CD8-positive, alpha-beta memory T cell (primary cell): Measurements from ENCODE around the gene ZBTB4. TPM values are rescaled to one million over a fixed set of nuclear protein-coding genes. Genes with fewer than 3 reads are reported as not detected.

Experiments used
- CTCF ChIA-PET: fragments of 350-600 bp; sonication (Branson Sonifier 250); formaldehyde crosslinking; loops from one replicate; lab custom pipeline; 2021; ENCODE audit warnings: antibody characterized with exemption; lab: Charles Lee
- POLR2A ChIA-PET: fragments of 350-600 bp; sonication (Branson Sonifier 250); formaldehyde crosslinking; loops from one replicate; lab custom pipeline; 2021; ENCODE audit warnings: antibody characterized with exemption; lab: Charles Lee
- DNase-seq, 5 donors: peaks; one replicate each; pipeline versions ENCODE4 v3.0.0 to v3.0.0-alpha.2; 2020 to 2022; ENCODE audit warnings: mixed read lengths in 1 of 5
- H3K27ac ChIP-seq: one replicate; pipeline ENCODE4 v1.7.0; 2013; ENCODE audit warnings: low read depth, mild to moderate bottlenecking, low read length, moderate library complexity
- H3K27me3 ChIP-seq: 2 replicates; pipeline ENCODE4 v1.7.0; 2013; ENCODE audit warnings: low read length, mild to moderate bottlenecking; ENCODE audit not compliant: insufficient read depth, poor library complexity, severe bottlenecking
- H3K36me3 ChIP-seq: 2 replicates; pipeline ENCODE4 v1.7.0; 2013; ENCODE audit warnings: mild to moderate bottlenecking, low read length, moderate library complexity; ENCODE audit not compliant: insufficient read depth
- H3K4me1 ChIP-seq: 2 replicates; pipeline ENCODE4 v1.7.0; 2013; ENCODE audit warnings: mild to moderate bottlenecking, low read length, moderate library complexity; ENCODE audit not compliant: insufficient read depth
- H3K4me3 ChIP-seq: 2 replicates; pipeline ENCODE4 v1.7.0; 2013; ENCODE audit warnings: mild to moderate bottlenecking, low read length
- H3K9me3 ChIP-seq: 2 replicates; pipeline ENCODE4 v1.7.0; 2013; ENCODE audit warnings: mild to moderate bottlenecking, low read length
- H3K27ac Mint-ChIP-seq, 8 donors: one replicate each; pipeline ENCODE4 v1.8.0; 2020 to 2021; ENCODE audit warnings: mixed read lengths in 8 of 8, mild to moderate bottlenecking in 6 of 8, inconsistent platforms in 3 of 8, moderate library complexity in 3 of 8
- H3K27me3 Mint-ChIP-seq, 2 donors: one replicate each; pipeline ENCODE4 v1.8.0; 2020 to 2021; ENCODE audit warnings: mixed read lengths in 2 of 2, mild to moderate bottlenecking in 1 of 2, moderate library complexity in 1 of 2
- H3K36me3 Mint-ChIP-seq, 3 donors: one replicate each; pipeline ENCODE4 v1.8.0; 2020 to 2021; ENCODE audit warnings: mixed read lengths in 3 of 3, inconsistent platforms in 1 of 3, mild to moderate bottlenecking in 1 of 3
- H3K4me1 Mint-ChIP-seq, 3 donors: one replicate each; pipeline ENCODE4 v1.8.0; 2020 to 2021; ENCODE audit warnings: mixed read lengths in 3 of 3, inconsistent platforms in 1 of 3, mild to moderate bottlenecking in 1 of 3
- H3K4me3 Mint-ChIP-seq, 7 donors: one replicate each; pipeline ENCODE4 v1.8.0; 2020 to 2021; ENCODE audit warnings: mixed read lengths in 7 of 7, mild to moderate bottlenecking in 6 of 7, moderate library complexity in 4 of 7, inconsistent platforms in 2 of 7
- H3K9me3 Mint-ChIP-seq, 5 donors: one replicate each; pipeline ENCODE4 v1.8.0; 2020 to 2022; ENCODE audit warnings: mixed read lengths in 5 of 5, mild to moderate bottlenecking in 3 of 5, moderate library complexity in 2 of 5, inconsistent platforms in 1 of 5
- polyA plus RNA-seq: library from polyadenylated mRNA; unstranded; fragments of 300-500 nt; fragmentation: Illumina TruSeq; gene quantifications from one replicate; pipeline ENCODE4 v1.2.3, GENCODE V29; 2021
- total RNA-seq, 2 experiments: library from RNA; stranded (reverse); gene quantifications; one replicate each; pipeline ENCODE4 v1.2.3, GENCODE V29; 2021

Gene ZBTB4
- total and polyA plus RNA-seq, 3 experiments from 2014 or later = 22.8 to 24.1 (median 23.1) TPM

GRCh38 chr17:7435676-7436555 lies 43.5 kb downstream of the ZBTB4 start:
- peaks cover 50% of the 10 kb centered on the region for H3K4me1 ChIP-seq
- H3K36me3 ChIP-seq = no peaks in the 10 kb centered on the region
- POLR2A ChIA-PET = interaction anchor here (0.6 to 4.5 kb wide), 19 partner anchors 19 to 251 kb away, joined by 3 to 48 read pairs (median 4); partner anchors contain the start of genes FXR2, MPDU1, PLSCR3 and POLR2A
- H3K4me3 Mint-ChIP-seq = peak overlapping the region; percentile 88 to 98 (median 96)
- peaks cover 33 to 54% (median 46%) of the 10 kb centered on the region in 3 donors for H3K4me1 Mint-ChIP-seq
- H3K36me3 Mint-ChIP-seq = peaks cover 4 to 10% (median 7%) of the 10 kb centered on the region in 3 donors
- peak overlapping the region; percentile 77 for H3K27ac ChIP-seq
- H3K27me3 Mint-ChIP-seq = peaks cover 21 to 23% of the 10 kb centered on the region in 2 donors
- CTCF ChIA-PET = interaction anchor here (0.8 to 5.1 kb wide), 50 partner anchors 8 to 390 kb away, joined by 3 to 78 read pairs (median 6); partner anchors contain the start of genes ACAP1, CD68, CHRNB1 and GABARAP
- H3K4me3 ChIP-seq = peak overlapping the region; percentile 92
- H3K27ac Mint-ChIP-seq = peak overlapping the region; percentile 93 to 99 (median 97)
- peak in 3 of 5 donors; percentile 46 to 78 (median 56) for DNase-seq
- no peaks in the 10 kb centered on the region for H3K9me3 Mint-ChIP-seq
- peaks cover 24% of the 10 kb centered on the region for H3K27me3 ChIP-seq
- no peaks in the 10 kb centered on the region for H3K9me3 ChIP-seq

- Histone ChIP-seq H3K4me3 (no peak overlapping the region), H3K27ac (no peak overlapping the region), H3K9me3 (no peaks in the 10 kb centered on the region), H3K27me3 (no peaks in the 10 kb centered on the region), H3K36me3 (no peaks in the 10 kb centered on the region), H3K4me1 (peaks cover 15% of the 10 kb centered on the region)
- CTCF ChIA-PET = no interaction called here
- POLR2A ChIA-PET = no interaction called here
- H3K9me3 Mint-ChIP-seq = no peaks in the 10 kb centered on the region
- peaks cover 12 to 21% (median 18%) of the 10 kb centered on the region in 3 donors for H3K4me1 Mint-ChIP-seq
- peak overlapping the region in 3 of 8 donors; percentile 36 to 62 (median 46) for H3K27ac Mint-ChIP-seq
- H3K36me3 Mint-ChIP-seq = peaks cover 0 to 6% (median 0%) of the 10 kb centered on the region in 3 donors
- DNase-seq = no peak
- H3K4me3 Mint-ChIP-seq = peak overlapping the region in 1 of 7 donors; percentile 68
- H3K27me3 Mint-ChIP-seq = no peaks in the 10 kb centered on the region
Observed at GRCh38 chr17:7432296-7432695, 47.1 kb downstream of the ZBTB4 start.

GRCh38 chr17:7431231-7431630 lies 48.2 kb downstream of the ZBTB4 start:
- Histone ChIP-seq H3K4me1 (peaks cover 5% of the 10 kb centered on the region), H3K36me3 (no peaks in the 10 kb centered on the region), H3K9me3 (no peaks in the 10 kb centered on the region), H3K27ac (no peak overlapping the region), H3K4me3 (no peak overlapping the region), H3K27me3 (no peaks in the 10 kb centered on the region)
- Mint-ChIP-seq H3K36me3 (peaks cover 0 to 5% (median 0%) of the 10 kb centered on the region in 3 donors), H3K27me3 (no peaks in the 10 kb centered on the region), H3K4me1 (peaks cover 9 to 12% (median 11%) of the 10 kb centered on the region in 3 donors), H3K27ac (no peak overlapping the region), H3K4me3 (no peak overlapping the region), H3K9me3 (no peaks in the 10 kb centered on the region)
- no peak for DNase-seq
- ChIA-PET CTCF (interaction anchor here (1.9 kb wide), 1 partner anchor 130 kb away, joined by 6 read pairs; the partner anchor contains the start of gene SENP3), POLR2A (interaction anchor here (0.5 kb wide), 1 partner anchor 10 kb away, joined by 4 read pairs; no protein-coding TSS in a partner anchor)

GRCh38 chr17:7429722-7430121 lies 49.7 kb downstream of the ZBTB4 start:
- Mint-ChIP-seq H3K4me1 (no peaks in the 10 kb centered on the region), H3K36me3 (no peaks in the 10 kb centered on the region), H3K27me3 (peaks cover 0 to 3% of the 10 kb centered on the region in 2 donors), H3K9me3 (no peaks in the 10 kb centered on the region), H3K27ac (no peak overlapping the region), H3K4me3 (no peak overlapping the region)
- H3K4me3 ChIP-seq = no peak overlapping the region
- no peaks in the 10 kb centered on the region for H3K4me1 ChIP-seq
- H3K27ac ChIP-seq = no peak overlapping the region
- no peak for DNase-seq
- no peaks in the 10 kb centered on the region for H3K36me3 ChIP-seq
- no peaks in the 10 kb centered on the region for H3K9me3 ChIP-seq
- ChIA-PET POLR2A (no interaction called here), CTCF (interaction anchor here (1.9 kb wide), 1 partner anchor 131 kb away, joined by 6 read pairs; the partner anchor contains the start of gene SENP3)
- no peaks in the 10 kb centered on the region for H3K27me3 ChIP-seq

- Mint-ChIP-seq H3K4me3 (no peak within 1 kb of the TSS), H3K4me1 (no peaks in the 10 kb centered on the region), H3K27me3 (peaks cover 0 to 3% of the 10 kb centered on the region in 2 donors), H3K27ac (no peak within 1 kb of the TSS), H3K9me3 (no peaks in the 10 kb centered on the region), H3K36me3 (no peaks in the 10 kb centered on the region)
- H3K4me1 ChIP-seq = no peaks in the 10 kb centered on the region
- ChIA-PET POLR2A (no interaction called here), CTCF (interaction anchor here (2.1 kb wide), 1 partner anchor 8 kb away, joined by 10 read pairs; no protein-coding TSS in a partner anchor)
- no peaks in the 10 kb centered on the region for H3K27me3 ChIP-seq
- H3K9me3 ChIP-seq = no peaks in the 10 kb centered on the region
- no peak for DNase-seq
- H3K4me3 ChIP-seq = no peak within 1 kb of the TSS
- H3K27ac ChIP-seq = no peak within 1 kb of the TSS
- H3K36me3 ChIP-seq = no peaks in the 10 kb centered on the region
Observed at GRCh38 chr17:7428557-7428956, 50.9 kb downstream of the ZBTB4 start, which contains the start of gene SPEM3. Gene SPEM3 (plus strand): TSS chr17:7428857. CDS start chr17:7428903, 46 bp downstream.

- Histone ChIP-seq H3K36me3 (no peaks in the 10 kb centered on the region), H3K4me1 (no peaks in the 10 kb centered on the region), H3K27ac (no peak overlapping the region), H3K4me3 (no peak overlapping the region), H3K27me3 (no peaks in the 10 kb centered on the region), H3K9me3 (no peaks in the 10 kb centered on the region)
- no peaks in the 10 kb centered on the region for H3K9me3 Mint-ChIP-seq
- ChIA-PET POLR2A (no interaction called here), CTCF (interaction anchor here (1.0 to 2.1 kb wide), 2 partner anchors 9 to 72 kb away, joined by 3 to 10 read pairs; no protein-coding TSS in a partner anchor)
- DNase-seq = no peak
- no peak overlapping the region for H3K4me3 Mint-ChIP-seq
- no peaks in the 10 kb centered on the region for H3K4me1 Mint-ChIP-seq
- no peaks in the 10 kb centered on the region for H3K36me3 Mint-ChIP-seq
- peaks cover 0 to 3% of the 10 kb centered on the region in 2 donors for H3K27me3 Mint-ChIP-seq
- H3K27ac Mint-ChIP-seq = no peak overlapping the region
Observed at GRCh38 chr17:7427549-7427948, 51.9 kb downstream of the ZBTB4 start.

GRCh38 chr17:7426896-7427489 lies 52.4 kb downstream of the ZBTB4 start:
- no peaks in the 10 kb centered on the region for H3K27me3 ChIP-seq
- ChIA-PET CTCF (interaction anchor here (1.0 to 2.1 kb wide), 2 partner anchors 10 to 71 kb away, joined by 3 to 10 read pairs; no protein-coding TSS in a partner anchor), POLR2A (no interaction called here)
- H3K27ac ChIP-seq = no peak overlapping the region
- no peak for DNase-seq
- peaks cover 0 to 3% of the 10 kb centered on the region in 2 donors for H3K27me3 Mint-ChIP-seq
- no peaks in the 10 kb centered on the region for H3K4me1 ChIP-seq
- no peak overlapping the region for H3K4me3 Mint-ChIP-seq
- no peak overlapping the region for H3K27ac Mint-ChIP-seq
- no peaks in the 10 kb centered on the region for H3K36me3 ChIP-seq
- H3K4me1 Mint-ChIP-seq = no peaks in the 10 kb centered on the region
- no peaks in the 10 kb centered on the region for H3K9me3 ChIP-seq
- no peaks in the 10 kb centered on the region for H3K9me3 Mint-ChIP-seq
- no peak overlapping the region for H3K4me3 ChIP-seq
- H3K36me3 Mint-ChIP-seq = no peaks in the 10 kb centered on the region
